HEK293 (cell line): ENCODE results near the gene PLCG2.

Experiments used
- CTCF ChIA-PET: fragments of 350-600 bp; formaldehyde crosslinking; extraction: SDS; loops from one replicate; lab custom pipeline; 2021; ENCODE audit warnings: antibody characterized with exemption; lab: Yijun Ruan, JAX
- POLR2A ChIA-PET: fragments of 300-600 bp; formaldehyde crosslinking; extraction: SDS; loops from one replicate; lab custom pipeline; 2020; ENCODE audit warnings: antibody characterized with exemption, inconsistent platforms; lab: Yijun Ruan, JAX
- H3K27ac ChIP-seq: fragments of 200-500 bp; sonication (Bioruptor generic); 2 replicates; pipeline ENCODE4 v1.5.1; 2014; ENCODE audit warnings: low read depth, low read length, control low read depth, inconsistent platforms; ENCODE audit errors: extremely low read depth
- H3K36me3 ChIP-seq, 2 experiments: fragments of 200-500 bp in 1 of 2; sonication (Bioruptor generic) in 1 of 2; 1 replicate in 1 of 2; 2 replicates in 1 of 2; pipeline ENCODE4 v1.5.1; 2014 to 2017; ENCODE audit warnings: inconsistent platforms in 2 of 2, low read length in 2 of 2; ENCODE audit not compliant: control insufficient read depth in 2 of 2, insufficient read depth in 1 of 2
- H3K4me1 ChIP-seq: fragments of 200-500 bp; sonication (Bioruptor generic); 2 replicates; pipeline ENCODE4 v1.5.1; 2014; ENCODE audit warnings: mild to moderate bottlenecking, low read length, inconsistent platforms; ENCODE audit not compliant: control insufficient read depth, insufficient read depth
- H3K4me3 ChIP-seq: 2 replicates; pipeline ENCODE4 v1.5.1; 2011; ENCODE audit warnings: low read depth, mild to moderate bottlenecking, control low read depth, low read length, moderate library complexity
- H3K9me3 ChIP-seq: fragments of 200-500 bp; sonication (Bioruptor generic); 2 replicates; pipeline ENCODE4 v1.5.1; 2014; ENCODE audit warnings: low read depth, low read length, inconsistent platforms; ENCODE audit not compliant: control insufficient read depth, insufficient read depth
- CTCF ChIP-seq: fragments of 450-650 bp; formaldehyde crosslinking; IDR thresholded peaks from 2 replicates; pipeline ENCODE4 v1.5.1; 2016; ENCODE audit warnings: missing biosample characterization, missing genetic modification characterization
- GLIS1 ChIP-seq: fragments of 450-650 bp; formaldehyde crosslinking; IDR thresholded peaks from 2 replicates; pipeline ENCODE4 v1.5.1; 2016; ENCODE audit warnings: missing biosample characterization, missing genetic modification characterization
- GLIS2 ChIP-seq: fragments of 450-650 bp; formaldehyde crosslinking; IDR thresholded peaks from 2 replicates; pipeline ENCODE4 v1.5.1; 2016; ENCODE audit warnings: missing biosample characterization, missing genetic modification characterization
- HIC1 ChIP-seq: fragments of 450-650 bp; formaldehyde crosslinking; IDR thresholded peaks from 2 replicates; pipeline ENCODE4 v1.5.1; 2016; ENCODE audit warnings: missing biosample characterization, missing genetic modification characterization
- KLF1 ChIP-seq: fragments of 450-650 bp; formaldehyde crosslinking; IDR thresholded peaks from 2 replicates; pipeline ENCODE4 v1.5.1; 2016; ENCODE audit warnings: missing biosample characterization, missing genetic modification characterization
- KLF16 ChIP-seq: fragments of 450-650 bp; formaldehyde crosslinking; IDR thresholded peaks from 2 replicates; pipeline ENCODE4 v1.5.1; 2017; ENCODE audit warnings: missing biosample characterization, missing genetic modification characterization
- KLF9 ChIP-seq: fragments of 450-650 bp; formaldehyde crosslinking; IDR thresholded peaks from 2 replicates; pipeline ENCODE4 v1.5.1; 2016; ENCODE audit warnings: missing biosample characterization, missing genetic modification characterization, low read depth
- TSHZ1 ChIP-seq: fragments of 450-650 bp; formaldehyde crosslinking; IDR thresholded peaks from 2 replicates; pipeline ENCODE4 v1.5.1; 2016; ENCODE audit warnings: missing biosample characterization, missing genetic modification characterization, borderline replicate concordance
- ZBTB20 ChIP-seq: fragments of 450-650 bp; formaldehyde crosslinking; IDR thresholded peaks from 2 replicates; pipeline ENCODE4 v1.5.1; 2016; ENCODE audit warnings: missing biosample characterization, missing genetic modification characterization
- ZBTB26 ChIP-seq: fragments of 450-650 bp; formaldehyde crosslinking; optimal IDR thresholded peaks from 2 replicates; pipeline ENCODE3; 2016; ENCODE audit warnings: missing biosample characterization, mild to moderate bottlenecking, missing genetic modification characterization
- ZFHX2 ChIP-seq: fragments of 450-650 bp; formaldehyde crosslinking; conservative IDR thresholded peaks from 2 replicates; pipeline ENCODE4 v1.5.1; 2016; ENCODE audit warnings: missing biosample characterization, missing genetic modification characterization
- ZNF155 ChIP-seq: fragments of 450-650 bp; formaldehyde crosslinking; IDR thresholded peaks from 2 replicates; pipeline ENCODE4 v1.5.1; 2016; ENCODE audit warnings: missing biosample characterization, missing genetic modification characterization
- ZNF175 ChIP-seq: fragments of 450-650 bp; formaldehyde crosslinking; IDR thresholded peaks from 2 replicates; pipeline ENCODE4 v1.5.1; 2016; ENCODE audit warnings: missing biosample characterization, missing genetic modification characterization
- ZNF214 ChIP-seq: fragments of 450-650 bp; formaldehyde crosslinking; IDR thresholded peaks from 2 replicates; pipeline ENCODE4 v1.5.1; 2017; ENCODE audit warnings: missing biosample characterization, mild to moderate bottlenecking, missing genetic modification characterization, borderline replicate concordance
- ZNF302 ChIP-seq: fragments of 450-650 bp; formaldehyde crosslinking; IDR thresholded peaks from 2 replicates; pipeline ENCODE4 v1.5.1; 2016; ENCODE audit warnings: missing biosample characterization, missing genetic modification characterization, low read depth
- ZNF341 ChIP-seq: fragments of 450-650 bp; formaldehyde crosslinking; IDR thresholded peaks from 2 replicates; pipeline ENCODE4; 2016; ENCODE audit warnings: low read depth, missing biosample characterization, missing genetic modification characterization
- ZNF37A ChIP-seq: fragments of 450-650 bp; IDR thresholded peaks from 2 replicates; pipeline ENCODE4 v1.5.1; 2018; ENCODE audit warnings: missing biosample characterization, missing genetic modification characterization
- ZNF48 ChIP-seq: fragments of 450-650 bp; formaldehyde crosslinking; IDR thresholded peaks from 2 replicates; pipeline ENCODE4 v1.5.1; 2016; ENCODE audit warnings: missing biosample characterization, missing genetic modification characterization
- ZNF510 ChIP-seq: fragments of 450-650 bp; formaldehyde crosslinking; IDR thresholded peaks from 2 replicates; pipeline ENCODE4 v1.5.1; 2018; ENCODE audit warnings: mild to moderate bottlenecking, missing genetic modification characterization, missing biosample characterization; ENCODE audit not compliant: insufficient replicate concordance
- ZNF544 ChIP-seq: fragments of 450-650 bp; formaldehyde crosslinking; IDR thresholded peaks from 2 replicates; pipeline ENCODE4 v1.5.0; 2017; ENCODE audit warnings: missing biosample characterization, missing genetic modification characterization
- ZNF600 ChIP-seq: fragments of 450-650 bp; formaldehyde crosslinking; IDR thresholded peaks from 2 replicates; pipeline ENCODE4 v1.5.1; 2016; ENCODE audit warnings: missing biosample characterization, missing genetic modification characterization
- ZNF626 ChIP-seq: fragments of 450-650 bp; sonication (Bioruptor Pico); formaldehyde crosslinking; IDR thresholded peaks from 2 replicates; pipeline ENCODE4 v1.5.1; 2018; ENCODE audit warnings: missing biosample characterization, missing genetic modification characterization, inconsistent platforms
- ZNF704 ChIP-seq: fragments of 450-650 bp; formaldehyde crosslinking; IDR thresholded peaks from 2 replicates; pipeline ENCODE4 v1.5.1; 2016; ENCODE audit warnings: missing biosample characterization, missing genetic modification characterization
- ZNF777 ChIP-seq: fragments of 450-650 bp; formaldehyde crosslinking; IDR thresholded peaks from 2 replicates; pipeline ENCODE4 v1.5.1; 2017; ENCODE audit warnings: missing biosample characterization, missing genetic modification characterization, borderline replicate concordance
- ZSCAN16 ChIP-seq: fragments of 450-650 bp; formaldehyde crosslinking; IDR thresholded peaks from 2 replicates; pipeline ENCODE4 v1.5.1; 2016; ENCODE audit warnings: missing biosample characterization, missing genetic modification characterization

The PLCG2 gene

GRCh38 chr16:81779536-81780320 lies 637 bp downstream of the PLCG2 start:
- H3K4me3 ChIP-seq = peak overlapping the region; percentile 51
- peaks cover 11% of the 10 kb centered on the region for H3K4me1 ChIP-seq
- CTCF ChIA-PET = interaction anchor here (0.9 kb wide), 1 partner anchor 95 kb away, joined by 3 read pairs; no protein-coding TSS in a partner anchor
- H3K36me3 ChIP-seq = no peaks in the 10 kb centered on the region
- no peaks in the 10 kb centered on the region for H3K9me3 ChIP-seq
- peak; percentile 12; the same call in 1 of the 2 replicates for TF ChIP-seq ZBTB20 (tag by site-specific recombination)
- TF ChIP-seq KLF9 = no peak
- TF ChIP-seq ZBTB26 (tag by site-specific recombination) = peak; percentile 34
- TF ChIP-seq ZSCAN16 (tag by site-specific recombination) = no peak
- TF ChIP-seq GLIS1 (tag by site-specific recombination) = peak; percentile 12; the same call in 1 of the 2 replicates
- TF ChIP-seq ZNF777 (tag by site-specific recombination) = no peak
- peak; percentile 70 for TF ChIP-seq CTCF
- TF ChIP-seq ZNF544 (tag by site-specific recombination) = no peak
- TF ChIP-seq HIC1 (tag by site-specific recombination) = no peak
- no peak for TF ChIP-seq ZNF155 (tag by site-specific recombination)
- no peak for TF ChIP-seq ZNF48 (tag by site-specific recombination)
- TF ChIP-seq ZNF175 (tag by site-specific recombination) = no peak
- peak; percentile 10; the same call in 1 of the 2 replicates for TF ChIP-seq ZFHX2 (tag by site-specific recombination)
- no peak for TF ChIP-seq TSHZ1
- TF ChIP-seq ZNF600 (tag by site-specific recombination) = 0 out of 2 replicates have a peak, but pooled peaks have one; percentile 39
- 0 out of 2 replicates have a peak, but pooled peaks have one; percentile 32 for TF ChIP-seq KLF1 (tag by site-specific recombination)
- no peak for TF ChIP-seq ZNF626 (tag by site-specific recombination)
- no peak for TF ChIP-seq ZNF341 (tag by site-specific recombination)
- no peak for TF ChIP-seq ZNF37A
- 0 out of 2 replicates have a peak, but pooled peaks have one; percentile 32 for TF ChIP-seq KLF16
- no peak for TF ChIP-seq ZNF214 (tag by site-specific recombination)
- TF ChIP-seq ZNF704 (tag by site-specific recombination) = no peak
- no peak for TF ChIP-seq ZNF510
- TF ChIP-seq ZNF302 = no peak
- peak; percentile 71; the same call in 1 of the 2 replicates for TF ChIP-seq GLIS2 (tag by site-specific recombination)
- POLR2A ChIA-PET = no interaction called here
- H3K27ac ChIP-seq = peak overlapping the region; percentile 47; the same call in 1 of the 2 replicates
